A673 (cell line): ENCODE data around the gene MGAT5.

Source experiments
- EZH2 ChIP-seq: fragments of 200-600 bp; sonication (generic); IDR thresholded peaks from 2 replicates; pipeline ENCODE4 v1.6.1; 2017; ENCODE audit warnings: borderline replicate concordance, low read depth, mild to moderate bottlenecking, mixed read lengths, antibody characterized with exemption, low read length; ENCODE audit not compliant: poor library complexity, severe bottlenecking
- TF ChIP-seq, protein P1 (sequence below): fragments of 300-800, 200-600 bp; sonication (generic); conservative IDR thresholded peaks from 2 replicates; pipeline ENCODE4 v1.5.1; 2017; ENCODE audit warnings: low read depth, mild to moderate bottlenecking, antibody characterized with exemption, low read length, moderate library complexity, mixed read lengths

DNA sequence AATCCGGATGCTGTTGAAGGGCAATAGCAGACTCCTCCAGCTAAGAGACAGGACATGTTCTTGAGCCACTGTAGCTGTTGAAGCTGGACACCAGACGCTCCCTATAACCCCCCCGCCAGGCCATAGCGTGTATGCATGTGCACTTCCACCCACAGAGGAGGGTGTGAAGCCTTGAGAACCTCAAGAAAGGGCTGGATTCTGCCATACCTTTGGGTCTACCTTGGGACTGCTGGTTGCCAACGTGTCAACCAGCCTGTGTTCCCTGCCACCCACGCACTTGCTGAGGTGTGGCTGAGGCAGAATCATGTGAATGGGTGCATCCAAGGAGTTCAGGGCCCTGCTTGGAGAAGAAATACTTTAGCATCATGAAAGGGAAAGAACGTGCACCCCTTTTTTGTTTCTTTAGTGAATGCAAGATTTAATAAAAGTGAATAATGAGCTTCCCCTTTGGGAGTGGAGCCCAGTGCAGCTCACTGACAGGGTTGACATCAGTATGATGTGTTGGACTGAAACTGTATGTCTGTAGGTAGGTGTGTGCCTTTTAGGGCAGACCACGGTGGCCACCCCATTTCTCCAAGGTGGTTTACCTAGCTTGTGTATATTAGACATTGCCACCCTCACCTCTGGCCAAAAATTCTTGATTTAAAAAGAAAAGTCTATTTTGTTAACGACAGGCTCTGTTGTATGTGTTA is 198.3 kb downstream of the MGAT5 start:
- TF ChIP-seq, protein P1, sequence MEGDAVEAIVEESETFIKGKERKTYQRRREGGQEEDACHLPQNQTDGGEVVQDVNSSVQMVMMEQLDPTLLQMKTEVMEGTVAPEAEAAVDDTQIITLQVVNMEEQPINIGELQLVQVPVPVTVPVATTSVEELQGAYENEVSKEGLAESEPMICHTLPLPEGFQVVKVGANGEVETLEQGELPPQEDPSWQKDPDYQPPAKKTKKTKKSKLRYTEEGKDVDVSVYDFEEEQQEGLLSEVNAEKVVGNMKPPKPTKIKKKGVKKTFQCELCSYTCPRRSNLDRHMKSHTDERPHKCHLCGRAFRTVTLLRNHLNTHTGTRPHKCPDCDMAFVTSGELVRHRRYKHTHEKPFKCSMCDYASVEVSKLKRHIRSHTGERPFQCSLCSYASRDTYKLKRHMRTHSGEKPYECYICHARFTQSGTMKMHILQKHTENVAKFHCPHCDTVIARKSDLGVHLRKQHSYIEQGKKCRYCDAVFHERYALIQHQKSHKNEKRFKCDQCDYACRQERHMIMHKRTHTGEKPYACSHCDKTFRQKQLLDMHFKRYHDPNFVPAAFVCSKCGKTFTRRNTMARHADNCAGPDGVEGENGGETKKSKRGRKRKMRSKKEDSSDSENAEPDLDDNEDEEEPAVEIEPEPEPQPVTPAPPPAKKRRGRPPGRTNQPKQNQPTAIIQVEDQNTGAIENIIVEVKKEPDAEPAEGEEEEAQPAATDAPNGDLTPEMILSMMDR, result no peak
- no peak for TF ChIP-seq EZH2
